ENCODE data around the gene RFX4. TPM values are rescaled to one million over a fixed set of nuclear protein-coding genes. Genes with fewer than 3 reads are reported as not detected.

Gene RFX4
- total and polyA plus RNA-seq, 2 of the 8 experiments (the other 6 are each of a cell fraction or from before 2014, with no cell fraction given) = 0.06 TPM; not detected in 1

- Histone ChIP-seq H4K91ac (replicated peaks; ENCODE audit: insufficient read length, low read length) (no peak overlapping the region), H3K18ac (ENCODE audit: extremely low read depth, low read length) (no peak overlapping the region), H3K56ac (replicated peaks; ENCODE audit: insufficient read length, low read depth, low read length) (no peak overlapping the region), H3K36me3 (ENCODE audit: control insufficient read depth in 2 of 4, insufficient read depth in 4 of 4, low read length in 3 of 4) (no peaks in the 10 kb centered on the region), H3K4me3 (ENCODE audit: extremely low read depth in 1 of 4, insufficient read depth in 2 of 4, low read depth in 3 of 4, low read length in 4 of 4) (no peak overlapping the region), H3K14ac (ENCODE audit: insufficient read length) (no peak overlapping the region), H2BK120ac (replicated peaks; ENCODE audit: low read depth, low read length) (no peak overlapping the region), H2BK12ac (ENCODE audit: low read depth, low read length) (no peak overlapping the region), H2AFZ (ENCODE audit: low read length) (no peak overlapping the region), H4K8ac (ENCODE audit: extremely low read depth, insufficient read depth, low read length) (no peak overlapping the region), H3K79me1 (ENCODE audit: low read depth, low read length) (no peaks in the 10 kb centered on the region), H2AK5ac (ENCODE audit: low read depth, low read length) (no peak overlapping the region; the same call in 1 of the 2 replicates), H3K79me2 (ENCODE audit: control insufficient read depth in 1 of 2, insufficient read depth in 2 of 2, low read length in 2 of 2) (no peaks in the 10 kb centered on the region; a peak in 1 of 4 replicates), H3K9ac (replicated peaks in 1 of 4; ENCODE audit: extremely low read depth in 1 of 4, low read depth in 3 of 4, low read length in 3 of 4) (no peak overlapping the region), H4K20me1 (replicated peaks in 1 of 2; ENCODE audit: control insufficient read depth in 1 of 2, insufficient read depth in 2 of 2, low read length in 2 of 2) (no peaks in the 10 kb centered on the region), H3K23ac (ENCODE audit: insufficient read length) (no peak overlapping the region), H2BK15ac (ENCODE audit: low read length) (no peak overlapping the region), H3K23me2 (ENCODE audit: low read depth, low read length) (no peaks in the 10 kb centered on the region; the same call in 1 of the 2 replicates), H3K4ac (replicated peaks; ENCODE audit: insufficient read length, low read depth, low read length) (no peak overlapping the region), H3K4me2 (ENCODE audit: insufficient read depth in 1 of 2, low read depth in 2 of 2, low read length in 2 of 2) (no peak overlapping the region), H3K27ac (ENCODE audit: low read depth, low read length) (no peak overlapping the region), H4K5ac (ENCODE audit: insufficient read length, low read depth, low read length) (no peak overlapping the region), H3K27me3 (replicated peaks in 1 of 4; ENCODE audit: control insufficient read depth in 3 of 4, extremely low read depth in 1 of 4, insufficient read depth in 3 of 4, low read length in 3 of 4) (no peaks in the 10 kb centered on the region), H2BK5ac (ENCODE audit: low read depth, low read length) (no peak overlapping the region), H3K4me1 (replicated peaks in 1 of 4; ENCODE audit: control insufficient read depth in 3 of 4, insufficient read depth in 4 of 4, low read length in 3 of 4) (peaks cover 2 to 16% (median 14%) of the 10 kb centered on the region in 4 experiments; a peak in 4 of 7 replicates), H3K9me3 (ENCODE audit: insufficient read depth in 2 of 2, low read depth in 1 of 2, low read length in 1 of 2) (no peaks in the 10 kb centered on the region), H2BK20ac (ENCODE audit: low read length) (no peak overlapping the region)
- FAIRE-seq (no peak), DNase-seq (ENCODE audit: low read depth in 1 of 2, low spot score in 2 of 2) (peak in 1 of 2 experiments; percentile 27)
- 87% methylated on average over 3 of the region's 3 CpGs; no CpG with 5 or more reads in 1 of the 2 experiments for WGBS, 2 experiments (ENCODE audit: extremely low coverage in 1 of 2, insufficient coverage in 1 of 2, insufficient read length in 1 of 2, insufficient replicate concordance in 2 of 2, low coverage in 1 of 2, low lambda C conversion rate in 2 of 2, missing lambda C conversion rate in 1 of 2)
- no peak for TF ChIP-seq KDM4A (IDR thresholded peaks at IDR 0.05; ENCODE audit: low read depth, low read length, severe bottlenecking)
- ChIA-PET CTCF (ENCODE audit: partially characterized antibody) (interaction anchor here (1.1 kb wide), 1 partner anchor 10 kb away, joined by 3 read pairs; no protein-coding TSS in a partner anchor), POLR2A (ENCODE audit: partially characterized antibody) (no interaction called here)
Measured at GRCh38 chr12:106714926-106715325, 132.1 kb downstream of the RFX4 start.
